NCI-H2227 (cell line): ENCODE measurements around the gene FNDC3B.

Source experiments
- DNase-seq: peaks from one replicate; lab custom pipeline; 2025; ENCODE audit not compliant: unreplicated experiment; lab: John Stamatoyannopoulos, UW

The FNDC3B gene

GRCh38 chr3:172052405-172052804 is 13.0 kb downstream of the FNDC3B start:
- DNase-seq: no peak

GRCh38 chr3:172054115-172054764 is 14.9 kb downstream of the FNDC3B start:
- DNase-seq: no peak

- DNase-seq: no peak
These were observed 17.0 kb downstream of the FNDC3B start for GRCh38 chr3:172056416-172056815.

GRCh38 chr3:172057059-172057458 is 17.7 kb downstream of the FNDC3B start:
- no peak for DNase-seq

GRCh38 chr3:172057624-172058327 is 18.4 kb downstream of the FNDC3B start:
- no peak for DNase-seq

GRCh38 chr3:172059532-172059931 is 20.2 kb downstream of the FNDC3B start:
- no peak for DNase-seq

- DNase-seq: no peak
These were observed 20.9 kb downstream of the FNDC3B start for GRCh38 chr3:172060234-172060633.

- no peak for DNase-seq
These were observed 22.4 kb downstream of the FNDC3B start for GRCh38 chr3:172061724-172062184.

- no peak for DNase-seq
These were observed 23.4 kb downstream of the FNDC3B start for GRCh38 chr3:172062761-172063160.

- DNase-seq: no peak
These were observed 24.4 kb downstream of the FNDC3B start for GRCh38 chr3:172063456-172064432.

GRCh38 chr3:172065527-172065926 is 26.1 kb downstream of the FNDC3B start:
- DNase-seq: no peak

- no peak for DNase-seq
These were observed 26.8 kb downstream of the FNDC3B start for GRCh38 chr3:172065967-172066762.

- no peak for DNase-seq
These were observed 27.8 kb downstream of the FNDC3B start for GRCh38 chr3:172066880-172067796.

GRCh38 chr3:172067837-172068440 is 28.6 kb downstream of the FNDC3B start:
- no peak for DNase-seq

- DNase-seq: no peak
These were observed 29.6 kb downstream of the FNDC3B start for GRCh38 chr3:172068977-172069376.

GRCh38 chr3:172069478-172069877 is 30.1 kb downstream of the FNDC3B start:
- no peak for DNase-seq

GRCh38 chr3:172070269-172070668 is 30.9 kb downstream of the FNDC3B start:
- DNase-seq: no peak

GRCh38 chr3:172070802-172071201 is 31.4 kb downstream of the FNDC3B start:
- DNase-seq: no peak

- no peak for DNase-seq
These were observed 32.5 kb downstream of the FNDC3B start for GRCh38 chr3:172071780-172072330.
